ENCODE data around the gene ACP7. TPM values are rescaled to one million over a fixed set of nuclear protein-coding genes. Genes with fewer than 3 reads are reported as not detected.
"Not testable (repeated sequence)": the region's sequence is repeated elsewhere in the genome, so short reads cannot be mapped to it uniquely, and the experiment has no call there.

ACP7 gene
- polyA plus RNA-seq, 3 donors = 0.01 TPM; not detected in 2

- H3K27ac ChIP-seq (ENCODE audit: low read depth, low read length) = no peak overlapping the region
- WGBS, 3 donors = 14 to 19% (median 19%) methylated on average over 43 to 53 of the region's 53 CpGs
These were observed 14.4 kb downstream of the ACP7 start for GRCh38 chr19:39098365-39099269.

GRCh38 chr19:39099341-39099740 is 15.2 kb downstream of the ACP7 start:
- 40 to 51% (median 40%) methylated on average over 9 of the region's 9 CpGs for WGBS, 3 donors
- H3K27ac ChIP-seq (ENCODE audit: low read depth, low read length) = no peak overlapping the region

- H3K27ac ChIP-seq (ENCODE audit: low read depth, low read length) = no peak overlapping the region
- WGBS, 3 donors = 85 to 90% (median 89%) methylated on average over 19 of the region's 19 CpGs
These were observed 16.5 kb downstream of the ACP7 start for GRCh38 chr19:39100500-39101166.

GRCh38 chr19:39103151-39103550 is 19.0 kb downstream of the ACP7 start:
- no peak overlapping the region for H3K27ac ChIP-seq (ENCODE audit: low read depth, low read length)
- 51 to 83% (median 63%) methylated on average over 5 of the region's 5 CpGs for WGBS, 3 donors

GRCh38 chr19:39104186-39104596 is 20.0 kb downstream of the ACP7 start:
- 49 to 69% (median 63%) methylated on average over 5 of the region's 5 CpGs for WGBS, 3 donors
- no peak overlapping the region for H3K27ac ChIP-seq (ENCODE audit: low read depth, low read length)

GRCh38 chr19:39106194-39106593 is 22.0 kb downstream of the ACP7 start:
- WGBS, 3 donors = 59 to 69% (median 61%) methylated on average over 7 of the region's 7 CpGs
- no peak overlapping the region for H3K27ac ChIP-seq (ENCODE audit: low read depth, low read length)

- H3K27ac ChIP-seq (ENCODE audit: low read depth, low read length) = no peak overlapping the region
These were observed 25.5 kb downstream of the ACP7 start for GRCh38 chr19:39109641-39110040.

GRCh38 chr19:39110263-39110967 is 26.2 kb downstream of the ACP7 start:
- H3K27ac ChIP-seq (ENCODE audit: low read depth, low read length) = no peak overlapping the region
- 23 to 25% (median 23%) methylated on average over 16 of the region's 16 CpGs for WGBS, 3 donors

GRCh38 chr19:39111593-39112199 is 27.5 kb downstream of the ACP7 start:
- H3K27ac ChIP-seq (ENCODE audit: low read depth, low read length) = no peak overlapping the region
- 30 to 39% (median 39%) methylated on average over 16 to 18 of the region's 18 CpGs for WGBS, 3 donors

GRCh38 chr19:39112338-39112890 is 28.2 kb downstream of the ACP7 start:
- H3K27ac ChIP-seq (ENCODE audit: low read depth, low read length) = no peak overlapping the region
- 26 to 87% (median 81%) methylated on average over 15 of the region's 15 CpGs for WGBS, 3 donors

- H3K27ac ChIP-seq (ENCODE audit: low read depth, low read length) = no peak overlapping the region
- WGBS, 3 donors = 69 to 78% (median 78%) methylated on average over 10 of the region's 10 CpGs
These were observed 29.0 kb downstream of the ACP7 start for GRCh38 chr19:39113199-39113598.

GRCh38 chr19:39115105-39115847 is 31.1 kb downstream of the ACP7 start:
- no peak overlapping the region for H3K27ac ChIP-seq (ENCODE audit: low read depth, low read length)
- 78 to 90% (median 82%) methylated on average over 10 to 11 of the region's 11 CpGs for WGBS, 3 donors

- 85 to 94% (median 90%) methylated on average over 8 of the region's 8 CpGs for WGBS, 3 donors
- H3K27ac ChIP-seq (ENCODE audit: low read depth, low read length) = not testable (repeated sequence)
These were observed 32.9 kb downstream of the ACP7 start for GRCh38 chr19:39117023-39117422.

GRCh38 chr19:39119830-39120229 is 35.7 kb downstream of the ACP7 start:
- WGBS, 3 donors = 60 to 92% (median 60%) methylated on average over 1 of the region's 1 CpG

GRCh38 chr19:39122934-39123731 is 39.0 kb downstream of the ACP7 start:
- 81 to 85% (median 84%) methylated on average over 18 of the region's 18 CpGs for WGBS, 3 donors
- no peak overlapping the region for H3K27ac ChIP-seq (ENCODE audit: low read depth, low read length)

More at GRCh38 chr19:39119830-39120229, 35.7 kb downstream of the ACP7 start:
- no peak overlapping the region for H3K27ac ChIP-seq (ENCODE audit: low read depth, low read length)

GRCh38 chr19:39124136-39124764 is 40.1 kb downstream of the ACP7 start:
- WGBS, 3 donors = 67 to 86% (median 85%) methylated on average over 7 of the region's 7 CpGs
- no peak overlapping the region for H3K27ac ChIP-seq (ENCODE audit: low read depth, low read length)

- 29 to 38% (median 36%) methylated on average over 7 of the region's 7 CpGs for WGBS, 3 donors
- H3K27ac ChIP-seq (ENCODE audit: low read depth, low read length) = no peak overlapping the region
These were observed 41.0 kb downstream of the ACP7 start for GRCh38 chr19:39125199-39125553.

Data from adipose tissue (tissue), 3 donors.